NK-92 (cell line): ENCODE data around the gene RHOXF1.
"Not testable (repeated sequence)": the region's sequence is repeated elsewhere in the genome, so short reads cannot be mapped to it uniquely, and the experiment has no call there.

Experiments used
- DNase-seq: peaks from one replicate; lab custom pipeline; 2025; ENCODE audit not compliant: unreplicated experiment; lab: John Stamatoyannopoulos, UW

Gene RHOXF1

DNA sequence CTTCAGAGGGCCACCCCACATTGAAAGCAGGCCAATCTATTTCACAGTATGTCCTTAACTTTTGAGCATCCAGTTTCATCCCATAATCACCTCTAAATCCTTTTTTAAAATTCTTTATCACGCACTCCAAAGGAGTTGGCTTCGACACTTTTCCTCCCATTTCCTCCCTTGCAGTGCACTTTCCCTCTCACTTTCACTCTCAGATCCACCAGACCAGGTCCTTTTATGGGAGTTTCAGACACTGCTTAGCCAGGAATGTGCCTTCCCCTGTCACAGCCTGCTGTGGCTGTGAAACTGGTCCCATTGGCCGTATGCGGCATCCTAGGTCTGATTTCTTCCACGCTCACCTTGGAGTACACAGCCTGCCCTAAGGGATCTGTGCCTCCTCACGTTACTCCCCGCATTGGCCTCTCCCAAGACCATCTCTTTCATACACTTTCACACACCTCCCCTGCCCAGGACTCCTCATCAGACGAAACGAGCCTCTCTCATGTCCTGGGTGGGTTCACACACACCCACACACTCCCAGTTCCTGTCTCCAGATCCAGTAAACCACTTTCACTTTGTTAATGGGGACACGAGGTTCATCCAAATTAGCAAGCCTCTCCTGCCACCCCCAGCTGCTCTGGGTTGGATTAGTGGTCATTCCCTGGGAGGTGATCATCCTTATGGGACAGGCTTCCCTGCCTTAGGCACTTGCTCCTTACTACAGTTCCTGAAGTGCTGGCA, 28.3 kb downstream of the RHOXF1 start:
- DNase-seq: no peak

DNA sequence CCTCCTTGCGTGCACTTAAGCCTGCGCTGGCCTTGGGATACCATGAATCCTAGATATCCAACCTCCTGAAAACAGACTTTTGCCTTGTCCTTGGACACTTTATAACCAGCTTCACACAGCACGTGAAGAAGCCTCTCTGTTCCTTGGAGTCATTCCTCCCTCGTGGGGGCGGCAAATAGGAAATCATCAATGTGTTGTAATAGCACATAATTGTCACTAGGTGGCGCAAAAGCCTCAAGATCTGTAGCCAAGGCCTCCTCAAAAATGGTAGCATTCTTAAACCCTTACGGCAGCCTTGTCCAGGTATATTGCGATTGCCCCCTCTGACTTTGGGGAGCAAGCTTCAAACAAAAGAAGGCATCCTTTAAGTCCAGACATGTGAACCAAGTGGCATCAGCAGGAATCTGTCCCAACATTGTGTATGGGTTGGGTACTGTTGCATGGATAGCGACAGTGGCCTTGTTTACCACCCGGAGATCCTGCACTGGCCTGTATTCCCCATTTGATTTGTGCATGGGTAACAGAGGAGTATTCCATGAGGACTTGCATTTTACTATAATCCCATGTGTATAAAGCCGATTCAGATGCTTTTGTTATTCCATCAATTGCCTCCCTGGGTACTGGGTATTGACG, 30.0 kb downstream of the RHOXF1 start:
- not testable (repeated sequence) for DNase-seq

DNA sequence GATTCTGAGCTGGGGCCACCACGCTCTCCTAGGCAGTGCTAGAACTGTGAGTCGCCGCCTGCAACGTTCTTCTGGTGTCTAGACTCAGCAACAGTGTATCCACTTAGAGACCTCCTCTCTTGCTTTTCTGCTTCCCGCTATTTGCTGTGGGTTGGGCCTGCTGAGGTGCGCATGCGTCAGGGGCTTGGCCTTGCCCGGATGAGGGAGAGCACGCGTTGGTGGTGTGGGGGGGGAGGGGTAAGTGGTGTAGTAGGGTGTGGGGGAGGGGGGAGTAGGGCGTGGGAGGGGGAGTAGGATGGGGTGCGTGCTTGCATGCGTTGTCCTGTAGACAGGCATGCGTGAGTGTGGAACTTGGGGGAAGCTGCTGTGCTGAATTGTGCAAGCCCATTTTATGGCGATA, 38.1 kb downstream of the RHOXF1 start, which contains the start of gene RHOXF2B:
TSS of gene RHOXF2B (minus strand) at position 101 of the 400 bp plus-strand sequence. CDS start 138 bp downstream, outside the sequence.
- not testable (repeated sequence) for DNase-seq

GRCh38 chrX:120066169-120066568, 49.5 kb downstream of the RHOXF1 start:
- DNase-seq: not testable (repeated sequence)
